CD4-positive, alpha-beta T cell (primary cell): Measurements from ENCODE around the gene RSRC1. TPM values are rescaled to one million over a fixed set of nuclear protein-coding genes. Genes with fewer than 3 reads are reported as not detected.

Source experiments
- ATAC-seq: fragments of 200-7000 bp; cut with Tn5 transposase; one replicate; pipeline ENCODE4 v1.10.0; 2022; ENCODE audit warnings: mild to moderate bottlenecking; ENCODE audit not compliant: poor library complexity
- CTCF ChIA-PET: fragments of 350-600 bp; sonication (Branson Sonifier 250); formaldehyde crosslinking; loops from one replicate; lab custom pipeline; 2021; ENCODE audit warnings: antibody characterized with exemption, inconsistent platforms; lab: Charles Lee
- POLR2A ChIA-PET: fragments of 350-600 bp; sonication (Branson Sonifier 250); formaldehyde crosslinking; loops from one replicate; lab custom pipeline; 2021; ENCODE audit warnings: antibody characterized with exemption, inconsistent platforms; lab: Charles Lee
- DNase-seq, 14 experiments: peaks; one replicate each; pipeline ENCODE4 v3.0.0-alpha.2; 2013 to 2020; ENCODE audit warnings: mixed read lengths in 2 of 14
- H3K27ac ChIP-seq, 2 donors: one replicate each; pipeline versions ENCODE4 v1.5.1 to v1.7.0; 2013; ENCODE audit warnings: low read length in 2 of 2, low read depth in 1 of 2, mild to moderate bottlenecking in 1 of 2
- H3K27me3 ChIP-seq, 2 experiments: 1 replicate in 1 of 2; 2 replicates in 1 of 2; pipeline versions ENCODE4 v1.6.1 to v1.7.0; 2013; ENCODE audit warnings: low read length in 2 of 2, control low read depth in 1 of 2, mild to moderate bottlenecking in 1 of 2, moderate library complexity in 1 of 2; ENCODE audit not compliant: insufficient read depth in 2 of 2, control insufficient read depth in 1 of 2
- H3K36me3 ChIP-seq: one replicate; pipeline ENCODE4 v1.6.1; 2013; ENCODE audit warnings: low read length, control low read depth; ENCODE audit not compliant: insufficient read depth
- H3K4me1 ChIP-seq: one replicate; pipeline ENCODE4 v1.6.1; 2013; ENCODE audit warnings: low read length, control low read depth; ENCODE audit not compliant: insufficient read depth
- H3K4me3 ChIP-seq: one replicate; pipeline ENCODE4 v1.5.1; 2013; ENCODE audit warnings: mild to moderate bottlenecking, low read length, moderate library complexity
- H3K9me3 ChIP-seq, 2 experiments: 1 replicate in 1 of 2; 2 replicates in 1 of 2; pipeline versions ENCODE4 v1.6.1 to v1.7.0; 2013; ENCODE audit warnings: low read length in 2 of 2, mild to moderate bottlenecking in 2 of 2, control low read depth in 1 of 2, moderate library complexity in 1 of 2; ENCODE audit not compliant: control insufficient read depth in 1 of 2, insufficient read depth in 1 of 2
- H3K27ac Mint-ChIP-seq: one replicate; pipeline ENCODE4 v1.8.0; 2020; ENCODE audit warnings: mixed read lengths
- H3K27me3 Mint-ChIP-seq: one replicate; pipeline ENCODE4 v1.8.0; 2021; ENCODE audit warnings: mixed read lengths
- H3K36me3 Mint-ChIP-seq: one replicate; pipeline ENCODE4 v1.8.0; 2021; ENCODE audit warnings: low read depth, mixed read lengths
- H3K4me1 Mint-ChIP-seq: one replicate; pipeline ENCODE4 v1.8.0; 2021; ENCODE audit warnings: low read depth, mixed read lengths
- H3K4me3 Mint-ChIP-seq: one replicate; pipeline ENCODE4 v1.8.0; 2020; ENCODE audit warnings: mild to moderate bottlenecking, mixed read lengths
- H3K9me3 Mint-ChIP-seq: one replicate; pipeline ENCODE4 v1.8.0; 2020; ENCODE audit warnings: mixed read lengths
- intact Hi-C, 2 experiments: fragments of 100-400 bp; cut with DNase I in 1 of 2; cut with micrococcal nuclease in 1 of 2; formaldehyde crosslinking; loops; one replicate each; pipeline versions ENCODE4 v1.15.1 to v1.9.0; 2023 to 2025; cut with DNase I, micrococcal nuclease
- total RNA-seq, 174 experiments: library from RNA in 2 of 174; stranded (reverse) in 2 of 174; gene quantifications; one replicate each; pipeline ENCODE4 v1.2.3 and lab custom pipeline; 2021 to 2026
- TF ChIP-seq, protein P1 (sequence below): fragments of 200-600 bp; IDR thresholded peaks from one replicate; pipeline ENCODE4 v1.8.0; 2022; ENCODE audit warnings: antibody characterized with exemption, mild to moderate bottlenecking

The RSRC1 gene
- total RNA-seq, 2 experiments from 2014 or later: 22.3 to 24.6 TPM

DNA sequence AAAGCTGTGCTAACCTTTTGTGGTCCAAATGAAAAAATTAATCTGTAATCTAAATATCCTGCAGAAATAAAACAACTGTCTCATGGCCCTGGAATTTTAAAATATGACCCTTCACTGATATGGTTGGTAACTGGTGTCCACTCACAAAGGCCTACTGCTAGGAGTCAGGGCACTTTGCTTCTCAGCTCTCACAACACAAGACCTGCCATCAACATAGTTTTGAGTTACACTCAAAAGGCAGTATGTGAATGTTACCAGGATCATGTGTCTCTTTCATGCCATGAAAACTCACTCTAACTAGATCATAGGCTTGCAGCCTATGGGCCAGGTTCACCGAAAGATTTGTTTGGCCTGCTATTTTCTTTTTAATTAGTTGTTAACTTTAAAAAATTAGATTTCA is 451.1 kb downstream of the RSRC1 start:
- no peaks in the 10 kb centered on the region for H3K4me1 Mint-ChIP-seq
- H3K4me3 Mint-ChIP-seq: no peak overlapping the region
- Histone ChIP-seq H3K27me3 (no peaks in the 10 kb centered on the region), H3K4me3 (no peak overlapping the region), H3K27ac (no peak overlapping the region), H3K36me3 (no peaks in the 10 kb centered on the region), H3K9me3 (peaks cover 0 to 6% of the 10 kb centered on the region in 2 experiments), H3K4me1 (no peaks in the 10 kb centered on the region)
- DNase-seq (no peak), ATAC-seq (no peak)
- CTCF ChIA-PET: no interaction called here
- POLR2A ChIA-PET: no interaction called here
- intact Hi-C loops: no loop called here
- peaks cover 3% of the 10 kb centered on the region for H3K9me3 Mint-ChIP-seq
- H3K36me3 Mint-ChIP-seq: no peaks in the 10 kb centered on the region
- H3K27ac Mint-ChIP-seq: no peak overlapping the region
- TF ChIP-seq, protein P1, sequence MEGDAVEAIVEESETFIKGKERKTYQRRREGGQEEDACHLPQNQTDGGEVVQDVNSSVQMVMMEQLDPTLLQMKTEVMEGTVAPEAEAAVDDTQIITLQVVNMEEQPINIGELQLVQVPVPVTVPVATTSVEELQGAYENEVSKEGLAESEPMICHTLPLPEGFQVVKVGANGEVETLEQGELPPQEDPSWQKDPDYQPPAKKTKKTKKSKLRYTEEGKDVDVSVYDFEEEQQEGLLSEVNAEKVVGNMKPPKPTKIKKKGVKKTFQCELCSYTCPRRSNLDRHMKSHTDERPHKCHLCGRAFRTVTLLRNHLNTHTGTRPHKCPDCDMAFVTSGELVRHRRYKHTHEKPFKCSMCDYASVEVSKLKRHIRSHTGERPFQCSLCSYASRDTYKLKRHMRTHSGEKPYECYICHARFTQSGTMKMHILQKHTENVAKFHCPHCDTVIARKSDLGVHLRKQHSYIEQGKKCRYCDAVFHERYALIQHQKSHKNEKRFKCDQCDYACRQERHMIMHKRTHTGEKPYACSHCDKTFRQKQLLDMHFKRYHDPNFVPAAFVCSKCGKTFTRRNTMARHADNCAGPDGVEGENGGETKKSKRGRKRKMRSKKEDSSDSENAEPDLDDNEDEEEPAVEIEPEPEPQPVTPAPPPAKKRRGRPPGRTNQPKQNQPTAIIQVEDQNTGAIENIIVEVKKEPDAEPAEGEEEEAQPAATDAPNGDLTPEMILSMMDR: no peak
- H3K27me3 Mint-ChIP-seq: peaks cover 33% of the 10 kb centered on the region

GRCh38 chr3:158562674-158563073 is 452.8 kb downstream of the RSRC1 start:
- Mint-ChIP-seq H3K4me3 (no peak overlapping the region), H3K27me3 (peaks cover 33% of the 10 kb centered on the region), H3K9me3 (peaks cover 3% of the 10 kb centered on the region), H3K27ac (no peak overlapping the region), H3K4me1 (no peaks in the 10 kb centered on the region), H3K36me3 (no peaks in the 10 kb centered on the region)
- Histone ChIP-seq H3K9me3 (peaks cover 0 to 6% of the 10 kb centered on the region in 2 experiments), H3K4me3 (no peak overlapping the region), H3K4me1 (no peaks in the 10 kb centered on the region), H3K27me3 (peaks cover 0 to 6% of the 10 kb centered on the region in 2 experiments), H3K36me3 (no peaks in the 10 kb centered on the region), H3K27ac (no peak overlapping the region)
- CTCF ChIA-PET: interaction anchor here (1.3 kb wide), 1 partner anchor 18 kb away, joined by 4 read pairs; no protein-coding TSS in a partner anchor
- intact Hi-C loops: no loop called here
- ATAC-seq: no peak
- POLR2A ChIA-PET: no interaction called here
- DNase-seq: no peak
- TF ChIP-seq, protein P1: no peak

DNA sequence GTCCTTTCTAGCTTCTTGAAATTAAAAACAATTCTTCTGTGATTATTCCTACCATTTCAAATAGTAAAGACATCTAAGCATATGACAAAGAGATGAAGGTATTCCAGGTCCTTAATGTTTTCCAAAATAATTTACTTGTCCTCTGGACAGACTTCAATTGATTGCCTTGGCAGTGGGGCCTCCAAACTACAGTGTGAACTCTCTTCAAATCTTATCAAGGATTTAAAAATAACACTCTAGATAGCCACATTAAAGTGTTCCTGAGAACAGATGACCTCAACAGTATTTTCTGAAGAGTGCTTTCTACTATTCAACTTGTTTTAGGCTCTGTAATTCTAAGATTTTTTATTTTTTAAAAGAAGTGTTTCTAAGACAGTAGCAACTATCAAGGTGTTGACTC is 453.2 kb downstream of the RSRC1 start:
- H3K4me3 ChIP-seq: no peak overlapping the region
- no peaks in the 10 kb centered on the region for H3K4me1 ChIP-seq
- intact Hi-C loops: no loop called here
- ChIA-PET CTCF (no interaction called here), POLR2A (no interaction called here)
- H3K4me1 Mint-ChIP-seq: no peaks in the 10 kb centered on the region
- no peaks in the 10 kb centered on the region for H3K36me3 ChIP-seq
- no peak for ATAC-seq
- peaks cover 35% of the 10 kb centered on the region for H3K27me3 Mint-ChIP-seq
- H3K9me3 Mint-ChIP-seq: peaks cover 3% of the 10 kb centered on the region
- H3K27ac ChIP-seq: no peak overlapping the region
- DNase-seq: no peak
- H3K4me3 Mint-ChIP-seq: no peak overlapping the region
- TF ChIP-seq, protein P1: no peak
- H3K9me3 ChIP-seq: peaks cover 0 to 6% of the 10 kb centered on the region in 2 experiments
- H3K27ac Mint-ChIP-seq: no peak overlapping the region
- no peaks in the 10 kb centered on the region for H3K36me3 Mint-ChIP-seq
- peaks cover 0 to 6% of the 10 kb centered on the region in 2 experiments for H3K27me3 ChIP-seq
